ENCODE data around the gene CLPTM1. TPM values are rescaled to one million over a fixed set of nuclear protein-coding genes. Genes with fewer than 3 reads are reported as not detected.
"Not testable (repeated sequence)": the region's sequence is repeated elsewhere in the genome, so short reads cannot be mapped to it uniquely, and the experiment has no call there.

CLPTM1 gene
- total RNA-seq, 1 donor: 62.6 TPM

DNA sequence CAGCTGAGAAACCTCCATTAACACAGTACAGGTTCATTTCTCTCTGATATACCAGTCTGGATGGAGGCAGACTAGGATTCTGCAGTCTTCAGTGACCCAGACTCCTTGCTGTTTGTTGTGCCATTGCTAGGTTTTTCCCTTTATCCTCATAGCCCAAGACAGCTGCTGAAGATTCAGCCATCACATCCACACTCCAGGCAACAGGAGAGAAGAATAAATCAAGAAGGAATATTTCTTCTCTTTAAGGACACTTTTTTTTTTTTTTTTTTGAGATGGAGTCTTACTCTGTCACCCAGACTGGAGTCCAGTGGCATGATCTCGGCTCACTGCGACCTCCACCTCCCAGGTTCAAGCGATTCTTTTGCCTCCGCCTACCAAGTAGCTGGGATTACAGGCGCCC is 14.3 kb downstream of the CLPTM1 start:
- TF ChIP-seq CTCF (IDR thresholded peaks at IDR 0.05; ENCODE audit: insufficient read depth, low read depth, low read length): no peak
- H3K4me3 ChIP-seq (ENCODE audit: low read depth, low read length): no peak overlapping the region
- no peak for DNase-seq (ENCODE audit: low read depth)

- DNase-seq (ENCODE audit: low read depth); H3K4me3 ChIP-seq (ENCODE audit: low read depth, low read length): not testable (repeated sequence)
These were observed 16.3 kb downstream of the CLPTM1 start for GRCh38 chr19:44971451-44971850.

DNA sequence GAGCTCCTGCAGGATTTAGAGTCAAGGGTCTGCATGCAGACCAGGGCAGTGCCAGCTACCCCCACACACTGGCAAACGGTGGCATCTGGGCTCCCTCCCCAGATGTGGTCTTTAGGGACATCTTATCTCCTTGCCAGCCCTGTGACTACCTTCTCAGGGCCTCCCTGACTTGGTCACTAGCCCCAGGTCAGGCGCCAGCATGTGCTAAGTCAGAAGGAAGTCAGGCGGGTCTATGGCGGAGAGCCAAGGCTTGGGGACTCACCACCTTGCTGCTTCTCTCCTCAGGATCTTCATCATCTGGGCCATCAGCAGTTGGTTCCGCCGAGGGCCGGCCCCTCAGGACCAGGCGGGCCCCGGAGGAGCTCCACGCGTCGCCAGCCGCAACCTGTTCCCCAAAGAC is 17.6 kb downstream of the CLPTM1 start:
- no peak for DNase-seq (ENCODE audit: low read depth)
- H3K4me3 ChIP-seq (ENCODE audit: low read depth, low read length): no peak overlapping the region

GRCh38 chr19:44973982-44974735 is 19.0 kb downstream of the CLPTM1 start:
- H3K4me3 ChIP-seq (ENCODE audit: low read depth, low read length): no peak overlapping the region
- DNase-seq (ENCODE audit: low read depth): no peak
- no peak for TF ChIP-seq CTCF (IDR thresholded peaks at IDR 0.05; ENCODE audit: insufficient read depth, low read depth, low read length)

More for the DNA sequence above, 17.6 kb downstream of the CLPTM1 start:
- TF ChIP-seq CTCF (IDR thresholded peaks at IDR 0.05; ENCODE audit: insufficient read depth, low read depth, low read length): no peak

- no peak for TF ChIP-seq CTCF (IDR thresholded peaks at IDR 0.05; ENCODE audit: insufficient read depth, low read depth, low read length)
- DNase-seq (ENCODE audit: low read depth): no peak
- H3K4me3 ChIP-seq (ENCODE audit: low read depth, low read length): no peak overlapping the region
These were observed 19.7 kb downstream of the CLPTM1 start for GRCh38 chr19:44974857-44975256.

DNA sequence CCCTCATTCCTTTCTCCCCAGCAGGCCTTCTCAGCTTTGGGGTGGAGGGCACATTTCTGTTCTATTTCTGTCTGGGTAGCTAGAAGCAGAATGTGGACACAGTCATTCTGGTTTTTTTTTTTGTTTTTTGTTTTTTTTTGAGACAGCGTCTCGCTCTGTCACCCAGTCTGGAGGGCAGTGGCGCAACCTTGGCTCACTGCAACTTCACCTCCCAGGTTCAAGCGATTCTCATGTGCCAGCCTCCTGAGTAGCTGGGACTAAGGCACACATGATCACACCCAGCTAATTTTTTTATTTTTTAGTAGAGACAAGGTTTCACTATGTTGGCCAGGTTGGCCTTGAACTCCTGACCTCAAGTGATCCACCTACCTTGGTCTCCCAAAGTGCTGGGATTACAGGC is 20.3 kb downstream of the CLPTM1 start:
- H3K4me3 ChIP-seq (ENCODE audit: low read depth, low read length): no peak overlapping the region
- no peak for TF ChIP-seq CTCF (IDR thresholded peaks at IDR 0.05; ENCODE audit: insufficient read depth, low read depth, low read length)
- DNase-seq (ENCODE audit: low read depth): no peak

GRCh38 chr19:44984005-44984404 is 28.8 kb downstream of the CLPTM1 start:
- no peak for TF ChIP-seq CTCF (IDR thresholded peaks at IDR 0.05; ENCODE audit: insufficient read depth, low read depth, low read length)
- DNase-seq (ENCODE audit: low read depth): no peak
- H3K4me3 ChIP-seq (ENCODE audit: low read depth, low read length): no peak overlapping the region

Measured in fibroblast of villous mesenchyme (primary cell).